Nephron progenitor cell (in vitro differentiated cells): ENCODE results near the gene HIF1A.

Experiments
- DNase-seq: peaks from one replicate; pipeline ENCODE4 v3.0.0; 2021
- H3K27ac Mint-ChIP-seq: 2 replicates; pipeline ENCODE4 v1.8.0; 2021; ENCODE audit warnings: mild to moderate bottlenecking, moderate library complexity, mixed read lengths
- H3K27me3 Mint-ChIP-seq: 2 replicates; pipeline ENCODE4 v1.8.0; 2021; ENCODE audit warnings: mild to moderate bottlenecking, low read depth, mixed read lengths; ENCODE audit not compliant: poor library complexity
- H3K36me3 Mint-ChIP-seq: 2 replicates; pipeline ENCODE4 v1.8.0; 2021; ENCODE audit warnings: low read depth, mixed read lengths
- H3K4me1 Mint-ChIP-seq: 2 replicates; pipeline ENCODE4 v1.8.0; 2021; ENCODE audit warnings: mixed read lengths
- H3K4me3 Mint-ChIP-seq: 2 replicates; pipeline ENCODE4 v1.8.0; 2021; ENCODE audit warnings: mild to moderate bottlenecking, moderate library complexity, mixed read lengths
- H3K9me3 Mint-ChIP-seq: 2 replicates; pipeline ENCODE4 v1.8.0; 2021; ENCODE audit warnings: mild to moderate bottlenecking, moderate library complexity, mixed read lengths
- CTCF ChIP-seq: fragments of 200-600 bp; sonication (generic); IDR thresholded peaks from 2 replicates; pipeline ENCODE4 v1.5.0; 2021; ENCODE audit warnings: antibody characterized with exemption

HIF1A gene

GRCh38 chr14:61699027-61699426 lies 3.7 kb downstream of the HIF1A start:
- H3K4me3 Mint-ChIP-seq: peak overlapping the region; percentile 97
- no peaks in the 10 kb centered on the region for H3K9me3 Mint-ChIP-seq
- no peak for DNase-seq
- H3K36me3 Mint-ChIP-seq: peaks cover 19% of the 10 kb centered on the region
- TF ChIP-seq CTCF: no peak
- peaks cover 49% of the 10 kb centered on the region for H3K4me1 Mint-ChIP-seq
- H3K27me3 Mint-ChIP-seq: no peaks in the 10 kb centered on the region
- H3K27ac Mint-ChIP-seq: peak overlapping the region; percentile 10

GRCh38 chr14:61700104-61700886 lies 5.0 kb downstream of the HIF1A start:
- Mint-ChIP-seq H3K4me1 (peaks cover 41% of the 10 kb centered on the region), H3K9me3 (no peaks in the 10 kb centered on the region), H3K27ac (no peak overlapping the region), H3K36me3 (peaks cover 24% of the 10 kb centered on the region), H3K4me3 (peak overlapping the region; percentile 60), H3K27me3 (no peaks in the 10 kb centered on the region)
- TF ChIP-seq CTCF: no peak
- no peak for DNase-seq

GRCh38 chr14:61701946-61702345 lies 6.6 kb downstream of the HIF1A start:
- H3K27me3 Mint-ChIP-seq: no peaks in the 10 kb centered on the region
- H3K4me1 Mint-ChIP-seq: peaks cover 38% of the 10 kb centered on the region
- TF ChIP-seq CTCF: no peak
- H3K36me3 Mint-ChIP-seq: peaks cover 39% of the 10 kb centered on the region
- H3K9me3 Mint-ChIP-seq: peaks cover 13% of the 10 kb centered on the region
- no peak overlapping the region for H3K27ac Mint-ChIP-seq
- no peak overlapping the region for H3K4me3 Mint-ChIP-seq
- DNase-seq: no peak

GRCh38 chr14:61703342-61704129 lies 8.2 kb downstream of the HIF1A start:
- Mint-ChIP-seq H3K4me1 (peaks cover 24% of the 10 kb centered on the region), H3K4me3 (no peak overlapping the region), H3K27ac (no peak overlapping the region), H3K9me3 (peaks cover 22% of the 10 kb centered on the region), H3K27me3 (no peaks in the 10 kb centered on the region), H3K36me3 (peaks cover 49% of the 10 kb centered on the region)
- no peak for DNase-seq
- TF ChIP-seq CTCF: no peak

GRCh38 chr14:61704554-61704953 lies 9.2 kb downstream of the HIF1A start:
- DNase-seq: no peak
- Mint-ChIP-seq H3K27me3 (no peaks in the 10 kb centered on the region), H3K27ac (no peak overlapping the region), H3K4me1 (peaks cover 14% of the 10 kb centered on the region), H3K4me3 (no peak overlapping the region), H3K36me3 (peaks cover 53% of the 10 kb centered on the region), H3K9me3 (peaks cover 31% of the 10 kb centered on the region)
- TF ChIP-seq CTCF: no peak
